Lower lobe of right lung (tissue), 2 donors: ENCODE results near the gene KCNAB2. TPM values are rescaled to one million over a fixed set of nuclear protein-coding genes. Genes with fewer than 3 reads are reported as not detected.

ENCODE experiments used
- ATAC-seq, 2 donors: fragments of 200-7000 bp; cut with Tn5 transposase; one replicate each; pipeline ENCODE4 v1.9.1; 2020 to 2022; ENCODE audit warnings: mild to moderate bottlenecking in 2 of 2, moderate library complexity in 2 of 2
- DNase-seq: peaks from one replicate; pipeline ENCODE4 v3.0.0-alpha.2; 2020
- H3K27ac ChIP-seq: fragments of 200-600 bp; one replicate; pipeline ENCODE4 v1.8.0; 2022
- H3K27me3 ChIP-seq: fragments of 200-600 bp; one replicate; pipeline ENCODE4 v1.8.0; 2022; ENCODE audit warnings: low read depth
- H3K36me3 ChIP-seq: fragments of 200-600 bp; one replicate; pipeline ENCODE4 v1.8.0; 2022; ENCODE audit warnings: mild to moderate bottlenecking
- H3K4me1 ChIP-seq: fragments of 200-600 bp; one replicate; pipeline ENCODE4 v1.8.0; 2022
- H3K4me3 ChIP-seq: fragments of 200-600 bp; one replicate; pipeline ENCODE4 v1.8.0; 2022; ENCODE audit warnings: mild to moderate bottlenecking
- H3K9me3 ChIP-seq: fragments of 200-600 bp; one replicate; pipeline ENCODE4 v1.8.0; 2022
- intact Hi-C: fragments of 100-400 bp; cut with DNase I; formaldehyde crosslinking; loops from one replicate; pipeline ENCODE4 v1.11.0; 2022
- total RNA-seq: library from RNA; stranded (reverse); fragmentation: NEBNext Ultra II Directional; extraction: Animal tissue kit (Norgen Biotek cat#: 25700); gene quantifications from one replicate; pipeline ENCODE4 v1.2.1, GENCODE V29; 2021
- TF ChIP-seq, protein P1 (sequence below): fragments of 200-600 bp; IDR thresholded peaks from one replicate; pipeline ENCODE4 v1.8.0; 2022; ENCODE audit warnings: antibody characterized with exemption, mild to moderate bottlenecking
- donor health status: DM: no; HTN: yes; CAD: no; lungs with severe emphysema.

Gene KCNAB2
- total RNA-seq, 1 donor from 2014 or later = 119 TPM

DNA sequence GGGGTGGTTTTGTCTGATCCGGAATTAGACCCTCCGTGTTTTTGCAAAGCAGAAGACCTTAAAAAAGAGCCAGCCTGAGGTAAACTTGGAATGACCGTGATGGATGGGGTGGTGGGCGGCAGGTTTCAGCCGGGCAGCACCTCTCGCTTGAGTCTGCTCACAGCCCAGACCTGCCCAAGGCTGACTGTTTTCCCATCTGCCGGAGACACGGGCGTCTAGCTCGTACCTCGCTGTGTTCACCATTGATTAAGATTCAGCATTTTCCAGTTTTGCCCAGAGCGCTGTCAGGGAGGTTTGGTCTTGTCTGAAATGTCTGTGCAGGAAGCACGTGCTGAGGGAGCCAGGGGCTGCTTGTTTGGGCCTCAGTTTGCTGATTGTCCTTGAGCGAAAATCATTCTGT is 591 bp downstream of the KCNAB2 start:
- Histone ChIP-seq H3K4me3 (no peak overlapping the region), H3K27me3 (no peaks in the 10 kb centered on the region), H3K4me1 (no peaks in the 10 kb centered on the region), H3K9me3 (no peaks in the 10 kb centered on the region), H3K27ac (no peak overlapping the region), H3K36me3 (peaks cover 9% of the 10 kb centered on the region)
- no peak for DNase-seq
- no peak for ATAC-seq
- TF ChIP-seq, protein P1, sequence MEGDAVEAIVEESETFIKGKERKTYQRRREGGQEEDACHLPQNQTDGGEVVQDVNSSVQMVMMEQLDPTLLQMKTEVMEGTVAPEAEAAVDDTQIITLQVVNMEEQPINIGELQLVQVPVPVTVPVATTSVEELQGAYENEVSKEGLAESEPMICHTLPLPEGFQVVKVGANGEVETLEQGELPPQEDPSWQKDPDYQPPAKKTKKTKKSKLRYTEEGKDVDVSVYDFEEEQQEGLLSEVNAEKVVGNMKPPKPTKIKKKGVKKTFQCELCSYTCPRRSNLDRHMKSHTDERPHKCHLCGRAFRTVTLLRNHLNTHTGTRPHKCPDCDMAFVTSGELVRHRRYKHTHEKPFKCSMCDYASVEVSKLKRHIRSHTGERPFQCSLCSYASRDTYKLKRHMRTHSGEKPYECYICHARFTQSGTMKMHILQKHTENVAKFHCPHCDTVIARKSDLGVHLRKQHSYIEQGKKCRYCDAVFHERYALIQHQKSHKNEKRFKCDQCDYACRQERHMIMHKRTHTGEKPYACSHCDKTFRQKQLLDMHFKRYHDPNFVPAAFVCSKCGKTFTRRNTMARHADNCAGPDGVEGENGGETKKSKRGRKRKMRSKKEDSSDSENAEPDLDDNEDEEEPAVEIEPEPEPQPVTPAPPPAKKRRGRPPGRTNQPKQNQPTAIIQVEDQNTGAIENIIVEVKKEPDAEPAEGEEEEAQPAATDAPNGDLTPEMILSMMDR = no peak
- intact Hi-C loops = no loop called here

DNA sequence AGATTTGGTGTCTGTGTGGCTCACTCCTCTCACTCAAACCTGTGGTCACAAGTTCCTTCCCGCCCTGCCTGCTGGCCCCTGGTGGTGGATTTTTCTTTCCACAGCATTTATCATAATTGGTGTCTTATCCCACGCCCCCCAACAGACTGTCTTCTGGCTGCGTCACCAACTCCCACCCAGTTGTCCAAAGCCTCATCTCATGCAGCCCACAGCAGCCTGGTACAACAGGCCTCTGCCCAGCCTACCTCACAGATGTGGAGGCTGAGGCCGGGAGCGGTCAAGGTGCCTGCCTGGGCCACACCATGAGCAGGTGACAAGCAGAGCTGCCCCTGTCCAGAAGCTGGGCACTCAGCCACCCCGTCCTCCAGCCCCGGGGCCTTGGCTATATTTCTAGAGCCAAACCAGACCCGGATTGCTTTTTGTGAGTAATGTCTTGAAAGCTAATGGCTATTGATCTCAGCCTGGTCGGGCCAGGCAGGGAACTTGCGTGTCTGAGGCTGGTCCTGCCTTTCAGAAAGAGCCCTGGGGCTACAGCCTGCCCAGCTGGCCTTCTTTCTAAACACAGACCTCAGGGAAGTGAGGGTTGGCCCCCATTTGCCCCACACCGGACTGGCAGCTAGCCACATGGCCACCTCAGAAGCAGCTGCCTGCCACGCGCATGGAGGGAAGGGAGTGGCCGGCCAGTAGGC is 2.6 kb downstream of the KCNAB2 start:
- Histone ChIP-seq H3K9me3 (no peaks in the 10 kb centered on the region), H3K27ac (no peak overlapping the region), H3K4me1 (no peaks in the 10 kb centered on the region), H3K4me3 (no peak overlapping the region), H3K36me3 (no peaks in the 10 kb centered on the region), H3K27me3 (no peaks in the 10 kb centered on the region)
- TF ChIP-seq, protein P1 = no peak
- DNase-seq (no peak), ATAC-seq (no peak)
- intact Hi-C loops = no loop called here

DNA sequence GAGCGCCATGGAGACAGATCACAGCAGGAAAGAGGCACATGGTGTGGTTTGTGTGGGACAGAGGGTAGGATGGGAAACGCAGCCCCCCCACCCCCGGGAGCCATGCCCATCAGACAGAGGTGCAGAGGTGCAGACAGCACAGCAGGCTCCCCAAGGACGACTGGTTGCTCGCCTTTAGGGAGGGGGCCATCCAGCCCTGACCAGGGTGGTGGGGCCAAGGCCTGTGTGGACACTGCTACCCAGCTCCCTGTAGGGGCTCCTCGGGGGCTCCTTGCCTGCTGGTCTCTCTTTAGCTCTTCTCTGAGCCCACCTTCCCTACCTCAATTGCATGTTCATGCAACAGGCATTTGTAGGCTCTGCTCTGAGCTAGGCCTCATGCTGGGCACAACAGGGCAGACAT is 3.7 kb downstream of the KCNAB2 start:
- H3K27ac ChIP-seq = no peak overlapping the region
- H3K27me3 ChIP-seq = no peaks in the 10 kb centered on the region
- ATAC-seq (no peak), DNase-seq (no peak)
- intact Hi-C loops = no loop called here
- H3K4me1 ChIP-seq = no peaks in the 10 kb centered on the region
- no peaks in the 10 kb centered on the region for H3K9me3 ChIP-seq
- no peaks in the 10 kb centered on the region for H3K36me3 ChIP-seq
- H3K4me3 ChIP-seq = no peak overlapping the region
- TF ChIP-seq, protein P1 = no peak

DNA sequence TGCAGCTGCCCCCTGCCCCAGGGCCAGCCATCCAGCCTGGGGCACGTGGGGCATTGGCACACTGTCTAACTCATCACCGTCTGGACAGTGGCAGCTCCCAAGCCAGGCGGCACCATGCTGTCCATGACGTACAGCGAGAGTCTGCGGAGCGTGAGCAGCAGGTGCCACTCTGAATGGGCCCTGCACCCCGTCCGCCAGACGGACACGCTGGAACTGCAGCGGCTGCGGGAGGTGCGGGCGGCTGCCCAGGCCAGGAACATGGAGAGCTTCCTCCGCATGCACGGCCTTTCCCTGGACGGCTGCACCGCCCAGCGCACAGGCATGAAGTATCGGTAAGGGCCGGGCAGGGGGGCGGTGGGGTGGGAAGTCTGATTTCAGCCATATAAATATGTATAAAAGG is 5.7 kb downstream of the KCNAB2 start:
- H3K4me3 ChIP-seq = no peak overlapping the region
- H3K36me3 ChIP-seq = no peaks in the 10 kb centered on the region
- H3K9me3 ChIP-seq = no peaks in the 10 kb centered on the region
- H3K27ac ChIP-seq = no peak overlapping the region
- ATAC-seq = no peak
- intact Hi-C loops = no loop called here
- TF ChIP-seq, protein P1 = no peak
- no peak for DNase-seq
- peaks cover 4% of the 10 kb centered on the region for H3K4me1 ChIP-seq
- H3K27me3 ChIP-seq = no peaks in the 10 kb centered on the region

DNA sequence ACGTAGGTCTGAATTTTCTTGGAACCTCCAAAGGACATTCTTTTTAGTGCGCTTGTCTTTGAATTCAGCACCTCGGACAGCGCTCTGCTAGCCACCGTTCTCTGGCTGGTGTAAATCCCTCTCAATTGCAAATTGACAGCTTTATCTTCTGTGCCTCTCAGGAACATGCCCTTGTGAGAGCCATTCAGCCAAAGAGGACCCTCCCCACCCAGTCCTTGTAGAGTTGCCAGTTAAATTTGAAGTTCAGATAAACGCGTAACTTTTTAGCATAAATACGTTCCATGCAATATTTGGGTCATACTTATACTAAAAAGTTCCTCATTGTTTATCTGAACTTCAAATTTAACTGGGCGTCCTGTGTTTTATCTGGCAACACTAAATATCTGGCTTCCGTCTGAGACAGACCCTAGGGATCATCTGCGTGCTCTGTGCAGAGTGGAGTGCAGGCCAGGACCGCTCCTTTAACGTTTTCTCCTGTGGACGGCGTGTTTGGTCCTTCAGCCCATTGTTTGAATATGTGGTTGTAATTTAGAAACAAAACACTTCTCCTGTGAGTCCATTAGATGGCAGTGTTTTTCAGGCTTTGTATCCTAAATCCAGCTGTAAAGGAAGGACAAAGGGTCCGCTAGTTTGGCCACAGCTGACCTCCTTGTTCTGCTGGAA is 7.0 kb downstream of the KCNAB2 start:
- Histone ChIP-seq H3K27ac (no peak overlapping the region), H3K27me3 (no peaks in the 10 kb centered on the region), H3K4me3 (no peak overlapping the region), H3K4me1 (peaks cover 13% of the 10 kb centered on the region), H3K9me3 (no peaks in the 10 kb centered on the region), H3K36me3 (no peaks in the 10 kb centered on the region)
- TF ChIP-seq, protein P1 = peak; percentile 36
- ATAC-seq (no peak), DNase-seq (no peak)
- intact Hi-C loops = no loop called here
